Trophoblast cell (in vitro differentiated cells and primary cell): ENCODE data around the gene CDX1.

Experiments
- DNase-seq, 2 donors: peaks; one replicate each; pipeline ENCODE4 v3.0.0-alpha.2; 2016
- H2AFZ ChIP-seq: 2 replicates; pipeline ENCODE4 v1.6.1; 2013; ENCODE audit warnings: low read length, moderate library complexity, mild to moderate bottlenecking; ENCODE audit not compliant: insufficient read depth, poor library complexity
- H2AK5ac ChIP-seq: 2 replicates; pipeline ENCODE4 v1.6.1; 2013; ENCODE audit warnings: mild to moderate bottlenecking, low read length
- H2BK120ac ChIP-seq: 2 replicates; pipeline ENCODE4 v1.6.1; 2013; ENCODE audit warnings: low read length, mild to moderate bottlenecking, moderate library complexity; ENCODE audit not compliant: insufficient read depth, poor library complexity
- H2BK12ac ChIP-seq: 2 replicates; pipeline ENCODE4 v1.6.1; 2013; ENCODE audit warnings: mild to moderate bottlenecking, low read length, moderate library complexity
- H2BK5ac ChIP-seq: 2 replicates; pipeline ENCODE4 v1.6.1; 2013; ENCODE audit warnings: low read length, low read depth, moderate library complexity, mild to moderate bottlenecking; ENCODE audit not compliant: poor library complexity
- H3K14ac ChIP-seq: 2 replicates; pipeline ENCODE4 v1.6.1; 2013; ENCODE audit warnings: mild to moderate bottlenecking, low read length
- H3K18ac ChIP-seq: 2 replicates; pipeline ENCODE4 v1.6.1; 2013; ENCODE audit warnings: mild to moderate bottlenecking, low read length
- H3K23ac ChIP-seq: 2 replicates; pipeline ENCODE4 v1.6.1; 2013; ENCODE audit warnings: low read length
- H3K27ac ChIP-seq: 2 replicates; pipeline ENCODE4 v1.5.1; 2013; ENCODE audit warnings: low read depth, mild to moderate bottlenecking, inconsistent platforms, low read length, moderate library complexity
- H3K27me3 ChIP-seq: 2 replicates; pipeline ENCODE4 v1.6.1; 2013; ENCODE audit warnings: inconsistent platforms, mild to moderate bottlenecking, low read length, moderate library complexity; ENCODE audit not compliant: insufficient read depth
- H3K36me3 ChIP-seq, 2 experiments: 1 replicate in 1 of 2; 2 replicates in 1 of 2; pipeline ENCODE4 v1.6.1; 2013; ENCODE audit warnings: low read length in 2 of 2, mild to moderate bottlenecking in 2 of 2, moderate library complexity in 1 of 2; ENCODE audit not compliant: insufficient read depth in 2 of 2, control insufficient read depth in 1 of 2
- H3K4ac ChIP-seq: 2 replicates; pipeline ENCODE4 v1.6.1; 2013; ENCODE audit warnings: low read depth, mild to moderate bottlenecking, low read length, moderate library complexity
- H3K4me1 ChIP-seq, 2 experiments: 1 replicate in 1 of 2; 2 replicates in 1 of 2; pipeline ENCODE4 v1.6.1; 2013; ENCODE audit warnings: low read length in 2 of 2, mild to moderate bottlenecking in 2 of 2, moderate library complexity in 1 of 2; ENCODE audit not compliant: insufficient read depth in 2 of 2, control insufficient read depth in 1 of 2
- H3K4me2 ChIP-seq: 2 replicates; pipeline ENCODE4 v1.6.1; 2013; ENCODE audit warnings: inconsistent platforms, mild to moderate bottlenecking, low read length, moderate library complexity
- H3K4me3 ChIP-seq: 2 replicates; pipeline ENCODE4 v1.5.1; 2013; ENCODE audit warnings: mild to moderate bottlenecking, low read depth, low read length, inconsistent platforms
- H3K79me1 ChIP-seq: one replicate; pipeline ENCODE4 v1.6.1; 2013; ENCODE audit warnings: low read length
- H3K79me2 ChIP-seq: 2 replicates; pipeline ENCODE4 v1.6.1; 2013; ENCODE audit warnings: low read length, mild to moderate bottlenecking; ENCODE audit not compliant: control insufficient read depth, insufficient read depth, poor library complexity
- H3K9ac ChIP-seq: 2 replicates; pipeline ENCODE4 v1.6.1; 2013; ENCODE audit warnings: mild to moderate bottlenecking, low read length
- H3K9me3 ChIP-seq: 2 replicates; pipeline ENCODE4 v1.6.1; 2013; ENCODE audit warnings: low read depth, mild to moderate bottlenecking, control low read depth, inconsistent platforms, low read length; ENCODE audit not compliant: insufficient read depth
- H4K12ac ChIP-seq: 2 replicates; pipeline ENCODE4 v1.6.1; 2013; ENCODE audit warnings: low read depth, mild to moderate bottlenecking, low read length, moderate library complexity
- H4K8ac ChIP-seq: 2 replicates; pipeline ENCODE4 v1.6.1; 2013; ENCODE audit warnings: low read depth, mild to moderate bottlenecking, low read length, moderate library complexity
- H4K91ac ChIP-seq: one replicate; pipeline ENCODE4 v1.6.1; 2013; ENCODE audit warnings: low read depth, mild to moderate bottlenecking, low read length, moderate library complexity
- WGBS: extraction: QIAGEN DNeasy Blood & Tissue Kit; methylation state at CpG from one replicate; pipeline ENCODE4 v1.1.7; 2013; ENCODE audit warnings: missing lambda C conversion rate; ENCODE audit not compliant: insufficient read length, insufficient coverage; ENCODE audit errors: extremely low coverage; 5-methylcytosine and 5-hydroxymethylcytosine counted together

CDX1 gene

GRCh38 chr5:150186897-150187296 lies 20.3 kb downstream of the CDX1 start:
- Histone ChIP-seq H3K79me2 (peaks cover 1% of the 10 kb centered on the region), H3K4me3 (no peak overlapping the region), H3K27ac (no peak overlapping the region), H3K23ac (no peak overlapping the region), H4K12ac (no peak overlapping the region), H4K8ac (no peak overlapping the region), H3K18ac (no peak overlapping the region), H3K4me1 (peaks cover 8 to 13% of the 10 kb centered on the region in 2 experiments), H2BK120ac (no peak overlapping the region), H2AFZ (no peak overlapping the region), H3K4ac (no peak overlapping the region), H3K14ac (no peak overlapping the region), H3K4me2 (no peak overlapping the region), H2BK5ac (no peak overlapping the region), H2AK5ac (no peak overlapping the region), H3K79me1 (no peaks in the 10 kb centered on the region), H2BK12ac (no peak overlapping the region), H4K91ac (no peak overlapping the region), H3K9ac (no peak overlapping the region), H3K27me3 (peaks cover 28% of the 10 kb centered on the region), H3K9me3 (no peaks in the 10 kb centered on the region), H3K36me3 (no peaks in the 10 kb centered on the region)
- no peak for DNase-seq
- WGBS: no CpG with 5 or more reads among the region's 4 CpGs

- Histone ChIP-seq H3K14ac (no peak overlapping the region), H3K79me2 (peaks cover 1% of the 10 kb centered on the region), H2BK5ac (no peak overlapping the region), H4K91ac (no peak overlapping the region), H3K9me3 (no peaks in the 10 kb centered on the region), H3K27me3 (peaks cover 28% of the 10 kb centered on the region), H3K4me2 (no peak overlapping the region), H2BK120ac (no peak overlapping the region), H3K79me1 (no peaks in the 10 kb centered on the region), H3K36me3 (no peaks in the 10 kb centered on the region), H3K4ac (no peak overlapping the region), H3K4me3 (no peak overlapping the region), H3K4me1 (peaks cover 8 to 13% of the 10 kb centered on the region in 2 experiments), H2AFZ (no peak overlapping the region), H2AK5ac (no peak overlapping the region), H3K18ac (no peak overlapping the region), H4K12ac (no peak overlapping the region), H4K8ac (no peak overlapping the region), H2BK12ac (no peak overlapping the region), H3K9ac (no peak overlapping the region), H3K23ac (no peak overlapping the region), H3K27ac (no peak overlapping the region)
- no peak for DNase-seq
- WGBS: no CpG with 5 or more reads among the region's 3 CpGs
Measured at GRCh38 chr5:150188146-150188842, 21.7 kb downstream of the CDX1 start.

DNA sequence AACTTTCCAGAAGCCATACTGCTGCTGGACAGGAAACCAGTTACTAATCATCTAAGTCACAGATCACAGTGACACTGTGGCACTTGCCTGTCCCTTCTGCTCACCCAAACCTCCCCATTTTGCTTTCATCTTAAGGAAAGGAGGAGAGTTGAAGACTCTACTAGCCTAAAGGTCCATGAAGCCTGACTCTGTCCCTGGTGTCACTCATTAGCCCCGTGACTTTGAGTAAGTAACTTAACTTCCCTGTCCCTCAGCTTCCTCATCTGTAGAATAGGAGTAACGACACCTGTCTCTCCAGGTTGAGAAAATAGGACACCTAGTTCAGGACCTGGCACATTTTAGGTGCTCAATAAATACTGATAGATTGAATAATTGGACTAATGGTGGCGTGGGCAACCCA lies 22.7 kb downstream of the CDX1 start:
- Histone ChIP-seq H3K36me3 (no peaks in the 10 kb centered on the region), H3K4ac (no peak overlapping the region), H3K23ac (no peak overlapping the region), H3K4me3 (no peak overlapping the region), H2AFZ (no peak overlapping the region), H3K14ac (no peak overlapping the region), H3K4me2 (no peak overlapping the region), H4K8ac (no peak overlapping the region), H2BK5ac (no peak overlapping the region), H2AK5ac (no peak overlapping the region), H4K12ac (no peak overlapping the region), H3K4me1 (peaks cover 8 to 13% of the 10 kb centered on the region in 2 experiments), H3K9me3 (no peaks in the 10 kb centered on the region), H3K27ac (no peak overlapping the region), H2BK12ac (no peak overlapping the region), H3K79me2 (peaks cover 1% of the 10 kb centered on the region), H3K9ac (no peak overlapping the region), H4K91ac (no peak overlapping the region), H3K27me3 (peaks cover 28% of the 10 kb centered on the region), H2BK120ac (no peak overlapping the region), H3K18ac (no peak overlapping the region), H3K79me1 (no peaks in the 10 kb centered on the region)
- WGBS: no CpG with 5 or more reads among the region's 3 CpGs
- no peak for DNase-seq

DNA sequence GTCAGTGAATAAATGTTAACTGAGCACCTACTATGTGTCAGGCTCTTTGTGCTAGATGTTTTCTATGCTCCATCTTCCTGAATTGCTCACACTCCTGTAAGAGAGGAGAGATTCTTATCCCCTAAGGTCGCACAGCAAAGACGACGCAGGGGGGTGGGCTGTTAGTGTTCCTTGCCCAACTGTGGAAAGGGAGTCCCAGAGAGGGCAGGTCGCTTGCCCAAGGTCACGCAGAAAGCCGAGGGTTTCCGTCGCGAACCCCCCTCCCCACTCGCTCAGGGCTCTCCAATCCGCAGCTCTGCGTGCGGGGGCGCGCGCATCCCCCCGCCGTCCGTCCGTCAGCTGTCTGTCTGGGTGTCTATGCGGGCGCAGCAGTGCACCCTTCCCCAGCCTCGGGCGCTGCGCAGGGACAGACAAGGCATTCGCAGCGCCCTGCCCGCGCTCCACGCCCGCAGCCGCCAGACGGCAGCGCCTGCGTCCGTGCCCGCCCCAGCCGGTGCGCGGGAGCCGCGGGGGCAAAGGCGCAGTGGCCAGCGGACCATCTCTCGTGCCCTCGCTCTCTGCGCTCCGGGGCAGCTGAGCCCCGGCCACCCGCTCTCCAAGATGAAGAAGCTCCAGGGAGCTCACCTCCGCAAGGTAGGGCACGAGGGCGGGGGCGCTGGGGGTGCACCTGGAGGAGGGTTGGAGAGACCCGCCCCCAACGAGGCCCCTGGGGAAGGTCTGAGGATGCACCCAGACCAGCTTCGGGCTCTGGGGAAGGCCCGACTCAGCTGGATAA lies 23.3 kb downstream of the CDX1 start, which contains the start of gene SLC6A7:
TSS of gene SLC6A7 (plus strand) at position 335 of the 775 bp plus-strand sequence. CDS start at position 601, 266 bp downstream.
- H3K79me1 ChIP-seq: no peaks in the 10 kb centered on the region
- WGBS: no CpG with 5 or more reads among the region's 58 CpGs

More for the DNA sequence above, 23.3 kb downstream of the CDX1 start, which contains the start of gene SLC6A7:
- Histone ChIP-seq H3K4me3 (peak within 1 kb of the TSS; percentile 10), H3K18ac (no peak within 1 kb of the TSS), H3K4ac (no peak within 1 kb of the TSS), H3K79me2 (peaks cover 1% of the 10 kb centered on the region), H3K27ac (no peak within 1 kb of the TSS), H2BK120ac (no peak within 1 kb of the TSS), H3K4me2 (peak within 1 kb of the TSS; percentile 33), H4K12ac (no peak within 1 kb of the TSS), H3K9me3 (no peaks in the 10 kb centered on the region), H3K27me3 (peaks cover 28% of the 10 kb centered on the region), H4K91ac (no peak within 1 kb of the TSS), H4K8ac (no peak within 1 kb of the TSS), H2BK5ac (no peak within 1 kb of the TSS), H3K4me1 (peaks cover 13 to 19% of the 10 kb centered on the region in 2 experiments), H2AFZ (peak within 1 kb of the TSS; percentile 30), H3K14ac (no peak within 1 kb of the TSS), H3K23ac (no peak within 1 kb of the TSS), H3K9ac (no peak within 1 kb of the TSS), H2BK12ac (no peak within 1 kb of the TSS), H2AK5ac (no peak within 1 kb of the TSS), H3K36me3 (no peaks in the 10 kb centered on the region)
- DNase-seq: peak in 1 of 2 donors; percentile 26
